Stimulated activated CD4-positive, alpha-beta T cell treated with anti-CD3 and anti-CD28 coated beads, Interleukin-2, amount 100 ng/mL, for 24 hours (primary cell): ENCODE measurements around the gene ADORA2A.

ENCODE experiments used
- DNase-seq, 2 donors: peaks; one replicate each; pipeline ENCODE4 v3.0.0-alpha.2; 2020

Gene ADORA2A

DNA sequence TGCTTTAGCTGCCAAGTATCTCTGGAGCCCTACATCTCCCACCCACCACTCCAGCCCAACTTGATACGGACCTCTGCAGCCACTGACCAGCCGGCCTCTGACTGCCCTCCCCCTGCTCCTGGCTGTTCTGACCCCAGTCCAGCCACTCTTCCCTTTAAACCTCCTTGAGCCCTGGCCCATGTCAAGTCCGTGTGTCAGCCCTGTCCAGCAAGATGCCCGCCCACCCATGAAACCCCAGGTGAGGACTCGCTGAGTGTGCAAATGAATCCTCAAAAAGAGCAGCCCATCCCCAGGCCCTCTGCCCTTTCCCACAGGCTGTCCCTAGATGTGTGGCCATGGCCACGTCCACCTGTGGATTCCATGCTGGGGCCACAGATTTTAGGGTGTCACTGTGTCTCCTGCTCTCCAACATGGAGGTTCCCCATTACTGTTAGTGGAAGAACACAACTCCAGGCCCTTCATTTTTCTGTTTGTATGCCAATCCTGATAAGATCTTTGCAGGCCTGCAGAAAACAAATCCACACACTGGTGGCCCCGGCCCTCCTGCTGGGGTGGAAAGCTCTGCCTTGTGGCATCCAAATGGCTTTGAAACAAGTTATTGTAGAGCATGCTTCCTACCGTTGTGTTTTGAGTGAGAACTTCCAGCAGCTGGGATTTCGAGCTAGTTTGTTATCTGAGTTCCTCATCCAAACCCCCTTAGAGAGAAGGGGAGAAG, 22.7 kb upstream of the ADORA2A start:
- no peak for DNase-seq

DNA sequence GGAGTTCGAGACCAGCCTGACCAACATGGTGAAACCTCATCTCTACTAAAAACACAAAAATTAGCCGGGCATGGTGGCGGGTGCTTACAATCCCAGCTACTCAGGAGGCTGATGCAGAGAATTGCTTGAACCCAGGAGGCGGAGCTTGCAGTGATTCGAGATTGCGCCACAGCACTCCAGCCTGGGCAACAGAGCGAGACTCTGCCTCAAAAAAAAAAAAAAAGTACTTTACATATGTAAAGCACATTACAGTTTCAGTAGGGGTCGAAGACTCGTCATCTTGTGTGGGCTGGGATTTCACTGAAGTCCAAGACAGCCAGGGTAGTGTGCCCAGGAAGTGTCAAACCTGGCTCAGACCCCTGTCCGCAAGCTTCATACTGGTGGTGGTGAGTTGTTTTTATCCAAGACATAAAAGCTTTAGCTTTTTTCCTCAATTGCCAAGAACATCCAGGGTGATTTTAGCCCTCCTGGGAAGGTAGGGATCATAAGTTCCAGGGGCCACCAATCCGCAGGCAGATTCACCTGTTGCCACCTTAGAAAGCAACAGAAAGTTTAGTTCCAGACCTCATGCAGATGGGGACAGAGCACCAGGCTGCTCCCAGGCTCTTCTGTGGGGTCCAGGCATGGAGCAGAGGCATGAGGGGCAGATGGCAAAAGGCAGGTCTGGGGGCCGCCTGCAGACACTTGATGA, 21.6 kb upstream of the ADORA2A start:
- DNase-seq: no peak

DNA sequence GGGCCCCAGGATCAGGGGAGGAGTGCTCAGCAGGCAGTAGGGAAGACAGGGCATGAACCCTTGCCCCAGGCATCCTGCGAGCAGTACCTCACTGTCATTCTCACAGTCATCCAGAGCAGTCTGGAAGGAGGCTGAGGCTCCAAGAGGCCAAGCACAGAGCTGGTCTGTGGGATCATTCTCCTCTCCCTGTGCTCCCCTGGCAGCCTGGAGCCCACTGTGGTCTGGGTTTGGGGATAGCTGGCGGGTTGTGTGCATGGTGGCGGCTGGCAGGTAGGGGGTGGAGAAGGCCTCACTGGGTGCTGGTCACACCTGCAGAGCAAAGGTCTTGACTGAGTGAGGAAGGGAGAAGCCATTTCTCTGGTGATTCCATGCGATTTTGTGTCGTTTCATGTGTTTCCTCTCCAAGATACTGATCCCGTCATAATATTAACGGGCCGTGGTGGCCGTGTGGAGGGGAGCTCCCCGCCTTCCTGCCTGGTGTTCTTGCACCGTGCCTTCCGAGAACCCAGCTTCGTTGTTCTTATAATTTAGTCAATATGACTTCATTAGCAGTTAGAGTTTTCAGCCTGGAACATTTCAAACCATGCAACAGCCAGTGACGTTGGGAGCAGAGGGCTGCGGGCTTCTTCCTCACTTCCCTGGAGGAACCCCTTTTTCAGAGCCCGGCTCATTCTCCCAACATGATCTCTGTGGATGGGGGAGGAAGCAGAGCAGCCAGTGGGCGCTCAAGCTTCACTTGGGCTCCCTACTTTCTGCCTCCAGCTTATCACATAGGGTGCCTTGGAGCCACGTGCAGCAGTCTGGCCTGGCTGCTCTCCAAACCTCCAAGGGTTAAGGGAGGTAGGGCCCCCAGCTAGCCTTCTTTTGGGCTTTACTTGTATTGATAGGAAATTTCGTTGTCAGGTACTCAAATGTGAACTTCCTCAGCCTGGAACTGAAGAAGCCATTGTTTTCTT, 20.8 kb upstream of the ADORA2A start:
- DNase-seq: no peak

DNA sequence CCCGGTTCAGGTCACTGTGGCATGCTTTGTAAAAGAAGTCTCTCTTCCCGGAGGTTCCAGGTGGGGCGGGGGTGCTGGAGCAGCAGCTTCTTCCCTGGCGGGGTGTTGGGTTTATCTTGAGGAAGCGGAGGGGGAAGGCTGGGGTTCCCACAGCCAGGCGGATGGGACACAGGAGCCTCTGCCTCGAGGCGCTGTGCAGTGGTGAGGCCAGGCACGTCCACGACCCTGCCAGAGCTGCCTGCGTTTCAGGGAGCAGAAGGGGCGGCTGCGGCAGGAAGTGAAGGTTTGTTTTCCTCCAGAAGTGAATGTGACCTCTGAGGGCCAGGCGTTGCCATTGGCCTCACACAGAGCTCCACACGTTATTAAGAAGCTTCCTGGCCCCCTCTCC, 20.1 kb upstream of the ADORA2A start:
- DNase-seq: no peak

DNA sequence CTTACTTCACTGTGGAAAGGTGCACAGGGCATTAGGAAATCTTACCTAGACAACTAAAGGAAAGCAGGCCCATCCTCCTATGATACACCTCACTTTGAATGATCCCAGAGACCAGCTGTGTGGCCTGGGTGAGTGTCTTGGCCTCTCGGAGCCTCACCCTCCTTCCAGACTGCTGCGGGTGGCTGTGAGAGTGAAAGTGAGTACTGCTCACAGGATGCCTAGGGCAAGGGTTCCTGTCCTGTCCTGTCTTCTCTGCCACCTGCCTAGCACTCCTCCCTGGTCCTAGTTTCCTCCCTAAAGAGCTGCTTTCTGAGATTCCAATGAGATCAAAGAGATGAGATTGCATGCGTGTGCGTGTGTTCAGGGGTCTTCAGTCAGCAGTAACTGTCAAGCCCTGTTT, 19.5 kb upstream of the ADORA2A start:
- no peak for DNase-seq

DNA sequence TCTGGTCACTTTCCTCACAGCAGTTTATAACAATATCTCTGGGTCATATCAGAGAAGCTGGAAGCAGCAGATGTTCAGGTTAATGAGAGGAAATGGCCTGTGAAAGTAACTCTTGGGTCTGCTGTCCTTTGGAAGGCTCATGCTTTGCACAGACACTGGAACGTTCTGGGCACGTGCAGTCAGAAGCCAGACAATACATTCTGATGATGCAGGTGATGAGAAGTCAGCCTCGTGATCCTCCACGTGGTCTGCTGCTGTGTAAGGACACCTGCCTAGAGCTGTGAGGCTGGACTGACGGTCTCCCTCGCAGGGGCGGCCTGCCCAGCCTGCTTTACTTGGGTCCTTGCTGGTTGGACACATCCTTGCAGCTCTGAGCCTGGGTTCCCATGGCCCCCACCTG, 18.8 kb upstream of the ADORA2A start:
- DNase-seq: no peak

DNA sequence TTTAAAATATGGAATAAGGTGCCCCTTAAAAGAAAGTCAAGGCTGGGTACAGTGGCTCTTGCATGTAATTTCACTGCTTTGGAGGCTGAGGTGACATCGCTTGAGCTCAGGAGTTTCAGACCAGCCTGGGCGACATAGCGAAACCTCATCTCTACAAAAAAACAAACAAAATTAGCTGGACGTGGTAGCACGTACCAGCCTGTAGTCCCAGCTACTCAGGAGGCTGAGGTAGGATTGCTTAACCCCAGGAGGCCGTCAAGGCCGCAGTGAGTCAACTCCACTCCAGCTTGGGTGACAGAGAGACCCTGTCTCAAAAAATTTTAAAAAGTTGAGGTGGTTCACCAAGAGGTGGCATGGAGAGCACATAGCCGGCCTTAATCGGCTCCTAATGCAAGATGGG, 17.7 kb upstream of the ADORA2A start:
- DNase-seq: no peak

DNA sequence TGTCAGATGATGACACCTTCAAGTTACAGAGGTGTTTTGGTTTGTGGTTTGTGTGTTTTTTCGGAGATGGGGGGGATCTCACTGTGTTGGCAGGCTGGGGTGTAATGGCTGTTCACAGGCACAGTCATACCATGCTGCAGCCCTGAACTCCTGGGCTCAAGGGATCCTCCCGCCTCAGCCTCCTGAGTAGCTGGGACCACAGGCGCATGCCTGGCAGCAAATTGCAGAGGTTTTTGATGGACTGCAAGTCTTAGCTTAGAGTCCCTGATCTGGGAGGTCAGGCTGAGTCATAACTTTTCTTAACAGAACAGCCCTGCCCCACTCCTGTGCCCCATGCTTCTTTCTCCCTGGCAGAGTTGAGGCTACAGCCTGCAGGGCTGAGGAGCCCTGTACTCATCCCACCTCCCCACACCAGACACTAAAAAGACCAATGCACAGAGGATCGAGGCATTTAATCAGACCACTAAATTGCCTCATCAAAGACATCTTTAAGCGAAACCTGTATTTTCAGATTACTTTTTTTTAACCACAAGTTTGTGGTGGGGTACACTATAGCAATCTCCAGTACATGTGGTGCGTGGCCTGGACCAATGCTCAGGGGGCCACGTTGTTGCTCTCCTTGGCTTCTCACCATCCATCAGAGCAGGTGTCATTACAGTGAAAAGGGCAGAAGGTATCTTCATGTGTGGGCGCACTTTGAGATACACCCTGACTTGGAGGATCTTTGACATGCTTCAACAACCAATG, 17.1 kb upstream of the ADORA2A start:
- DNase-seq: no peak

DNA sequence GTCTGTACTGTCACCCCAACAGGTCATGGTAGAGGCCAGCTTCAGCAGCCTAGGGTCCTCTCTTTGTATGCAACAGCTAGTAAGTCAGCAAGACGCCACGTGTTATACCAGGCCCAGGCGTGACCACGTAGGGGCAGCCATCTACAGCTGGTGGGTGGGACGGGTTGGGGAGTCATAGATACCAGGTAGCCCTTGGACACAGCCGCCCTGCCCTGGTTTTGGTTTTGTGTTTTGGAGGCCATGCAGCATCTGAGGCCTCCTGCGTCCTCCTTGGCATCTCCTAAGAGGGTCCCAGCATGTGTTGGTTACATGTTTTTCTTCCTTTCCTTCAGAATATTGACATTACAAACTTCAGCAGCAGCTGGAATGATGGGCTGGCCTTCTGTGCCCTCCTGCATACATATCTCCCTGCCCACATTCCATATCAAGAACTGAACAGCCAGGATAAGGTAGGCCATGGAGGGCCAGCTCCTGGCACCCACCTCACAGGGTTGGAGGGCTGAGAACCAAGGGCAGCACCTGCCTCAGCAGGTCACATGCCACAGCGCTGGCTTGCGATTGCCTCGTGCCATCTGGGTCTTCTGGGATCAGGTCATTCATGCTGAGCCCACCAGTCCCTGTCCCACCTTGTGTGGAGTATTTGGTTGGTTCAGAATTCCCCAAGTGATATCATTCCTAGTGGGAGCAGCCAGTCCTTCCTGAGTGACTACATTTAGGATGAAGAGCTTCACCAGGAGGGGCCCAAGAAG, 16.0 kb upstream of the ADORA2A start:
- no peak for DNase-seq

DNA sequence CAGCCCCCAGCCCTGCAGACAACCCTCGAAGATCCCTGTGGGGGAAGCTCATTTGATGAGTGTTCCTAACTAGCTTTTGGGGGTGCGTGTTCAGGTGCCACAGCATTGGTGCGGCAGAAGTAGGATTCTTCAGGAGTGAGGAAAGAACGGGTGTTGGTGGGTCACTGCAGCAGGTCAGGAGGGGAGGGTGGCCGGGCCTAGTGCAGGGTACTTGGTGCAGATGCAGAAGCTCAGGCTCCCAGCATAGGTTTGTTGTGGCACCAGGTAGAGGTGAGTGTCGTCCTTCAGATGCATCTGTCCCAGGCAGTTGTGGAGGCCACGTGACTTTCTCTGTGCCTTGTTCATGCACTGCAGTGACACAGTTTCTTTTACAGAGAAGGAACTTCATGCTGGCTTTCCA, 15.1 kb upstream of the ADORA2A start:
- DNase-seq: no peak

DNA sequence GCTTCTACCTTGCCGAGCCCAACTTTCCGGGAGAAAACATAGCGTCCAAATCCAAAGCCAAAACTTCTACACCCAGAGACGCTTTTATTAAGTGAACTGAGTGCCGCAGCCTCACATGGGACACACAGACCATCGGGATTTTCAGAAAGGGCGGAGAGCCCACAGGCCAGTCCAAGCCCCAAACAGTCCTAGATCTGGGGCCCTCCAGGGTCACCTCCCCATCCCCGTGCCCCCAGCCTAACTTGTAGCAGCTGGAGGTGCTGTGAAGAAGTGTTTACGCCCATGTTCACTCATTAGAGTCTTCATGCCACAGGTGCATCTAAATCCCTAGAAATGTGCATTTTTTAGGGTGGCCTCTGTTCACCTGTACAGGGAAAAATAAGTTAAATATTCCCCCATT, 14.1 kb upstream of the ADORA2A start:
- DNase-seq: no peak

DNA sequence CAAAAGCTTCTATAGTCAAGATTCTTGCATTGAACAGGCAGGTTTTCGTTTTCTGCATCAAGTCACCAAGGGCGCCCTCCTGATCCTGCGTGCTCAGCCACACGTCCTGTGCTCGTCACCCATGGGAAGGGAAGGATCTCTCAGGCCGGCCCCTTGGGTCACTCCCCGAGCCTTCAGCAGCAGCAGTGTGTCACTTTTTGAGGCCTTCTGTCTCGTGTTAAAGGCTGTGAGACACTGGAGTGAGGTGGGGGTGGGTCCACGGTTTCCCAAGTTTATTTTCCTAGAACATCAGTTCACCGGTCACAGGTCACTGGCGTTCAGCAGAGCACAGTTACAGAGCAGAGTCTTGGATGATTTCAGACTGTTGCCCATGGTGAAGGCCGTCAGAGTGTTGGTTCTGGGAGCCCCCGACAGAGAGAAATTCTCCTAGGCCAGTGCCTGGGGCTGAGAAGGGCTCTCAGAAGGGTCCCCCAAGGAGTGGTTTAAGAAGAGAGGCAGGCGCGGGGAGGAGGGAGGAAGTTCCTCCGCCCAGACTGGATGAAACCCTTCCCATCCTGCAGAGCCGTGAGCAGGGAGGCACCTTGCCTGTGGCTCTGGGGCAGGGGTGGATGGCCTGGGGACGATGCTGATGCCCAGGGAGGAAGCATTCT, 13.5 kb upstream of the ADORA2A start:
- no peak for DNase-seq

DNA sequence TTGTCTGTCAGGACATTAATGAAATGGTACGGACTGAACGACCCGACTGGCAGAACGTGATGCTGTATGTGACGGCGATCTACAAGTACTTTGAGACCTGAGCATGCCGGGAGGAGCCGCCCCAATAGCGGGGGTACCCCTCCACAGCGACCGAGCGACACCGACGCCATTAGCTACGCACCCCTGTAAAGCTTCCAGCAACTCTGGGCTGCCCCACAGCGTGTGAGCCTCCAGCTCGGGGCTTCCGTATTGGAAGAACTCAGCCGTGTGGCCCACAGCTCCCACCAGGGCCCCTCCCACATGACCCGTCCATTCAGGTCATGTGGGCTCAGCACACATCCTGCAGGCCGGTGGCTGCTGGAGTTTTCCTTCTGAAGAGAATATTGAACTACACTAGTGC, 12.9 kb upstream of the ADORA2A start:
- DNase-seq: no peak

DNA sequence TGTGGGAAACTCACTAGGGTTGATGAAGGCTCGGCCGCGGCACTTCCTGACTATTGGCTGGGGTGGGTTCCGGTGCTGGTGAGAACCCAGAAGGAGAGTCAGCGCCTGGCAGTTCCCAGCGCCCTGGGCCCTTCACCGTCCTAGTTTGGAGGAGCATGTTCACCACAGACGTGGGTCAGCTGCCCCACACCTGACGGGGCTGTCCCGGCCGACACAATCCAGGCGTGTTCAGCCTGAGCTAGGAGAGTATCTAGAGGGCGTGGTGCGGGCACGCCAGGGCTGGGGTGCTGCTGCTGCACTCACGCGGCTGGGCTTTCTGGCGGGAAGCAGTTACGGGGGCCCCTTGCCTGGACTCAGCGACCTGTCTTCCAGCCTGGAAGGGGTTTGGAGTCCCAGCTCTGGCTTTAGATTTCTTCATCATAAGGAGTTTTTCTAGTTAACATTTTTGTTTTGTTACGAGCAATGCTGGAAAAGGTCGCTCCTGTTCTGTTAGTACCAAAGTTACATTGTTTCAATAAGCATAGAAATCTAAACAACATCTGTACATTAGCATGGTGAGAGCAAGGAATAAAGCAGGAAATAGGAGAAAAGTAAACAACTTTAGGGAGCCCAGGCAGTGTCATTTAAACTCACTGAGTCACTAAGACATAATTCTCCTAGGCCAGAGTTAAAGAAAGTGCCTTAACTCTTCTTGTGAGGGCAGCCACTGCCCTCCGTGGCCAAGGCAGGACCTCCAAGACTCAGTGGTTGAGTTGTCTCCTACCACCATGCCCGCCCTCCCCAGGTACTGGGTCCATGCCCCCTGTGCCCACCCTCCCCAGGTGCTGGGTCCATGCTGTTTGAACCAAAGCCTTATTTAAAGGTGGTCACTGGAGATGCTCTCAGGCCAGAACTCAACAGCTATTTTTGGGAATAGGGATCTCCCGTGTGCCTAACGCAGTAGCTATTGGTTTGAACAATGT, 12.1 kb upstream of the ADORA2A start:
- DNase-seq: no peak

DNA sequence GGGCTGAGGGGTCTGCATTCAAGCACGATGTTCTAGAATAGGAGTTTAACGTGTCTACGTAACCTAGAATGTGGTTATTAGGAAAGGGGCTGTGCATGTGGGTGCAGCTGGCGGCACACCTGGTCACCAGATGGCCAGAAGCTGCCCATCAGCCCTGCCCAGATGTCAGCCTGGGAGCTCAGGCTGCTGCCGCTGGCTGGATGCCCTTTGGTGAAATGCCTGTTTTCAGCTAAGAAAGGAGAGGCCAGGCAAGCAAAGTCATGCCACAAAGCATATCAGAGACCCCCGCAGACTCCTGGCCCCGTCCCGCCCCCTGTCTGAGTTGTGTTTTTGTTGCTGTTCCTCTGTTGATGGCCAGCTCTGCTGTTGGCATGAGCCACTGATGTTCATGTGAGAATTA, 11.3 kb upstream of the ADORA2A start:
- no peak for DNase-seq

DNA sequence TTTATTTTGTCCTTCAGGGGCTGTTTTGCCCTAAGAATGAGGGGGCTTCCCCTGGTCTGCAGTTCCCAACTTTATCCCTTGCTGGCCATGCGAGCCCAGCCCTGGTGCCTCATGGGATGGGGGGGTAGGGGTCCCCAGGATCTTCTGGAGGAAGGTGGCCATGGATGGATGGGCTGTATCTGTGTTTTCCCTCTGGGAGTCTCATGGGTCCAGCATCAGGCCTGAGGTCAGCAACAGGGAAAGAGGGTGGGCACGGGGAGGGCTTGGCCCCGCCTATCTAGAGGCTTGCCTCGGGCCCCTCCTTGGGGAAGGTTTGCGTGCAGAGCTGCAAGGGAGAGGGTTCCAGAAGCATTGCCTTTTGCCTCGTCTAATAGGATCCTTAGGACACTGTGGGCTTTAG, 10.8 kb upstream of the ADORA2A start:
- no peak for DNase-seq

DNA sequence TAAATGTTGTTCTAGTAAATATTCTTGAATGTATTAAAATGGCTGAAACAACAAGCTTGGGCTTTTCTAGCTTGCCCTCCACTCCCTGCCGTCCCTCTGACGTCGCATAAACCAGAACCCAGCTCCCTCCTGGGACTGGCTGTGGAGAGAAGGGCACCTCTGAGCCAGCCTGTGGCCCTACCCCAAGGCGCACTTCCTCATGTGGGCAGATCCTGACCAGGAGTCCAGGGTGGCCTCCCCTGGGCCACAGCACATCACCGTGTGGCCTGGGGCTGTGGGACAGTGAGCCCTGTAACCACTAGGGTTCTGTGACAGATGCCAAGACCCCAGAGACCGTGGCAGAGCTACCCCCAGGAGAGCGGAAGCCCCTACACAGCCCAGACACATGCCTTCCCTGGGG, 10.2 kb upstream of the ADORA2A start:
- DNase-seq: no peak

DNA sequence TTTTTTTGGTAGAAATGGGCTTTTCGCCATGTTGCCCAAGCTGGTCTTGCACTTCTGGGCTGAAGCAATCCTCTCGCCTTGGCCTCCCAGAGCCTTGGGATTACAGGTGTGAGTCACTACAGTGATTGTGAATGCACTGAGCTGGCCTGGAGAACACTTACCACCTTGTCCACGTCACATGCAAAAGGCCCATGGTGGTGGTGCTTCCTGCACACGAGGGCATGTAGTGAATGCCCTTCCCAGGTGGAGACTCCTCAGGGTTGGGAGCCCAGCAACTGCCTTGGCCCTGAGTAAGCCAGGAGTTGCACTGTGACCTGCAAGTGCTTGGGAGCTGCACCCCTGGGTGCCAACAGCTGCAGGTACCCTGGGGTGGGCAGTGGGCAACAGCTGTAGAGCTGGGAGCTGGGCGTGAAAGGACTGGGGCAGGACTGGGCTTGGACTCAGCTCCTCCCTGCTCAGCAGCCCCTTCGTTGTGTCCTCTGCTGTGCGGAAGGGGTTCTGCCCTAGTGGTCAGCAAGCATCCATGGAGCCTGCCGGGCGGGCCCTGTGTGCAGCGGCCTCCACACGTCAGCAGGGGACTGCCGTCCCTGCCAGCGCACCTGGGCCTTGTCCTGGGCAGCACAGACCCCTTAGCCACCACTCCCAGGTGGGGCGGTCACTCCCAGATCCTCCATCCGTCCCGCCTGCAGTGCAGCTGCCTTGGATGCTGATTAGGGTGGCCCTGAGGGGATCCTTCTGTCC, 9.3 kb upstream of the ADORA2A start:
- no peak for DNase-seq

DNA sequence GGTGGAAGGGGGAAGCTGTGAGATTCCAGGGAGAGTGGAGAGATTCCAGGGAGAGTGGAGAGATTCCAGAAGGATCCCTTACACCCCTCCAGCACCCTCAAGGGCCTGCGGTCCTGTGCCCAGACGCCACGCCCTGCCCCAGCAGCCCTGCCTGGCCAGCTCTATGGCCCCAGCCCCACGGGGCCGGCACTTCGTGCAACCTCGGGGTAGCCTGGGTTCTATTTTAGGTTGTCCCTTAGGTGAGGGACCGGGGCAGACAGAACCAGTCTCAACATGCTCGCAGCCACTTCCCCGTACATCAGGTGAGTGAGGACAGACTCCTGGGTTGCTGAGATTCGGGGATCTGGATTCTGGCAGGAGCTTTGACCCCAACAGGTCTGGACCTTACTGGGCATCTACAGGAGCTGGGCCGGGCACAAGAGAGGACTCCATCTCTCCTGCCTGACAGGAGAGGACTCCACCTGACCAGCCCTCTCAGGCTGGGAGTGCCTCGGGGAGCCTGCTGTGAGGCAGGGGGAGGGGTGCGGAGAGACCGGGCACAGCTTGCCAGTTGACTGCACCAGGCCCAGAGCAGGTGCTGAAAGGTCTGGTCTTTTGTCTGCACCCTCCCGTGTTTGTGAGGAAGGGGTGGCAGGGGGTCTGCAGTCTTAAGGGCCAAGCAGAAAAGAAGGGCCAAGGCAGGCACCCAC, 8.5 kb upstream of the ADORA2A start:
- no peak for DNase-seq
